Left renal pelvis (tissue), 4 donors: ENCODE results near the gene TAS2R60. TPM values are rescaled to one million over a fixed set of nuclear protein-coding genes. Genes with fewer than 3 reads are reported as not detected.
"Not testable (repeated sequence)": the region's sequence is repeated elsewhere in the genome, so short reads cannot be mapped to it uniquely, and the experiment has no call there.

ENCODE experiments used
- DNase-seq, 4 donors: peaks; one replicate each; pipeline ENCODE4 v3.0.0-alpha.2; 2013; ENCODE audit warnings: low read depth in 4 of 4, low spot score in 3 of 4
- polyA plus RNA-seq, 4 donors: library from polyadenylated mRNA; unstranded; fragments of 120-200 nt; gene quantifications; one replicate each; pipeline ENCODE4 v1.2.1, GENCODE V29; 2013; ENCODE audit not compliant: insufficient read length in 4 of 4

Gene TAS2R60
- polyA plus RNA-seq, 4 donors = not detected

GRCh38 chr7:143463957-143464356, 20.7 kb downstream of the TAS2R60 start:
- no peak for DNase-seq

GRCh38 chr7:143467724-143468123, 24.5 kb downstream of the TAS2R60 start:
- no peak for DNase-seq

GRCh38 chr7:143472071-143472689, 28.9 kb downstream of the TAS2R60 start:
- not testable (repeated sequence) for DNase-seq

GRCh38 chr7:143477501-143478150, 34.4 kb downstream of the TAS2R60 start, which contains the start of gene TAS2R41:
Gene TAS2R41 (plus strand): TSS chr7:143477873. CDS start chr7:143477873, 0 bp downstream.
- DNase-seq = no peak

GRCh38 chr7:143479055-143479766, 36.0 kb downstream of the TAS2R60 start:
- no peak for DNase-seq

GRCh38 chr7:143480501-143480900, 37.2 kb downstream of the TAS2R60 start:
- no peak for DNase-seq

GRCh38 chr7:143484119-143484518, 40.9 kb downstream of the TAS2R60 start:
- no peak for DNase-seq

- no peak for DNase-seq
These were observed 41.8 kb downstream of the TAS2R60 start for GRCh38 chr7:143485094-143485493.

GRCh38 chr7:143485500-143485899, 42.2 kb downstream of the TAS2R60 start:
- DNase-seq = no peak

- DNase-seq = not testable (repeated sequence)
These were observed 43.0 kb downstream of the TAS2R60 start for GRCh38 chr7:143486266-143486665.

- no peak for DNase-seq
These were observed 43.8 kb downstream of the TAS2R60 start for GRCh38 chr7:143487061-143487460.

GRCh38 chr7:143487566-143487965, 44.3 kb downstream of the TAS2R60 start:
- no peak for DNase-seq

GRCh38 chr7:143490717-143491306, 47.6 kb downstream of the TAS2R60 start:
- DNase-seq = no peak

- no peak for DNase-seq
These were observed 48.8 kb downstream of the TAS2R60 start for GRCh38 chr7:143492043-143492471.

- DNase-seq = no peak
These were observed 49.8 kb downstream of the TAS2R60 start for GRCh38 chr7:143492799-143493739.

- DNase-seq = no peak
These were observed 50.5 kb downstream of the TAS2R60 start for GRCh38 chr7:143493751-143494150.
